ENCODE data around the gene FAM47B.

Gene FAM47B

GRCh38 chrX:34942496-34942895, at the start of gene FAM47B:
Gene FAM47B (plus strand): TSS chrX:34942796. CDS start chrX:34942832, 36 bp downstream.
- DNase-seq: no peak

DNA sequence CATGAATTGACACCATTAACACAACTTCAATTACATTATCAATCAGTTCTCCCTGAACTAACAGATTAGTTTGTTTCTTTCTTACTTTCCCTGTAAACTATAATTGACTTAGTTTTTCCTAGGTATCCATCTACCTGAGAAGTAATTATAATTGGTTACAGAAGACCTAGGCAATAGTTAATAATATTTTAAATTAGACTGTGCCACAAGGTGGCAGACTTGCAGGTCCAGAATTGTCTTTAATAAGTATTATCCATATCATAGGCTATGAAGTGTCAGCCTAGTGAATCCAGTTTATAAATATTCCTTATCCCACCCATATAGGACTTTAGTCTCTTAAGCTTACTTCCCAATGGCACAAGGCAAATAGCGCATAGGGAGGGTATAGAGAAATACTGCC, 48.9 kb upstream of the FAM47B start:
- DNase-seq: no peak

GRCh38 chrX:34900691-34901090, 41.9 kb upstream of the FAM47B start:
- DNase-seq: no peak

DNA sequence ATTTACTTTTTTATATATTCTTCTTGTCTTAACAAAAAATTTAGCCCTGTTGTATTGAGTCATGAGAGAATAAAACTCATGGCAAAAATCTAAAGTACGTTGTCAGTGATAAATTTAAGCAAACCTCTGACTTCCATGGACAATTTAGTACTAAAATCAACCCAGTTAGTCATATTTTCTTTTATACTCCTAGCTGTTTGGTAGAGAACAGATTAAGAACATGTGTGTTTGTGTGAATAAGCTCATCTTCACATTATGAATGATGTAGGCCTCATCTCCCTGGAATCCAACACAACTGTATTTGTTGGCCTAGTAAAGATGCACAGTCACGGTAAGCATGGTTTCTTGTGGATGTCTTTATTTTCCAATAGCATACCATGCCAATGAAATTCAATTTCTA, 40.8 kb upstream of the FAM47B start:
- DNase-seq: no peak

DNA sequence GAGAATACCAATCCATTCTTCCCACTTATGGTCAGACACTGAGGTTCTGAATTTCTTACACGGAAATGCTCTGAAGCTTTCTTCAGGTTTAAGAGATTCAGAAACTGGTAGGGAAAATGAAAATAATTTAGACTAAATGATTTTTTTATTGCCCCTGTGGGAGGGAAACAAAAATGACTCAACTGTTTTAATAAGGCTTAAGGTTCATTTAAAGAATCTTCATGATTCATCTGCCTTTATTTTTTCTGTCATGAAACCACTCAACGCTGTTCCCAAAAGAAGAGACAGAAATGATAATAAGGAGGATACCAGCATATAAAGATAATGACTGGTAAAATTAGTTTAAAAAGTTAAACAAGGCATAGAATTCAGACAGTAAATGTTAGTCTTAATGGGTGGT, 39.3 kb upstream of the FAM47B start:
- no peak for DNase-seq

- DNase-seq: no peak
Measured at GRCh38 chrX:34909151-34909550, 33.4 kb upstream of the FAM47B start.

GRCh38 chrX:34915463-34916225, 27.0 kb upstream of the FAM47B start:
- DNase-seq: no peak

DNA sequence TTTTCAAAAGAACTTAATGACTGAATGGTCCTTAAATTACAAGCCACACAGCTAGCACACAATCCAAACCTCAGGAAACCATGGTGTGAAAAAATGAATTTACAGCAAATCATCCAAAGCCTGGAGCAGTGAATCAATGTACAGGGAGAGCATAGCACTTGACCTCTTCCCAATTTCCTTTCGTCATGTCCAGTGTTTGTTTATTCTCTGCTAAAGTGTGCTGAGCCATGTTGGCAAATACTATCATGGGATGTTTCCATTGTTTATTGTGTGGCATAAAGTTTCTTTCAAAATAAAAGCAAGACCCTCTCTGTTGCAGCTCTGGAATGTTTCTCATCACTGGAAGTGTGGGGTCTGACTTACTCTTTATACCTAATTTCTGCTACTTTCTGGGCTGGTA, 25.4 kb upstream of the FAM47B start:
- no peak for DNase-seq

DNA sequence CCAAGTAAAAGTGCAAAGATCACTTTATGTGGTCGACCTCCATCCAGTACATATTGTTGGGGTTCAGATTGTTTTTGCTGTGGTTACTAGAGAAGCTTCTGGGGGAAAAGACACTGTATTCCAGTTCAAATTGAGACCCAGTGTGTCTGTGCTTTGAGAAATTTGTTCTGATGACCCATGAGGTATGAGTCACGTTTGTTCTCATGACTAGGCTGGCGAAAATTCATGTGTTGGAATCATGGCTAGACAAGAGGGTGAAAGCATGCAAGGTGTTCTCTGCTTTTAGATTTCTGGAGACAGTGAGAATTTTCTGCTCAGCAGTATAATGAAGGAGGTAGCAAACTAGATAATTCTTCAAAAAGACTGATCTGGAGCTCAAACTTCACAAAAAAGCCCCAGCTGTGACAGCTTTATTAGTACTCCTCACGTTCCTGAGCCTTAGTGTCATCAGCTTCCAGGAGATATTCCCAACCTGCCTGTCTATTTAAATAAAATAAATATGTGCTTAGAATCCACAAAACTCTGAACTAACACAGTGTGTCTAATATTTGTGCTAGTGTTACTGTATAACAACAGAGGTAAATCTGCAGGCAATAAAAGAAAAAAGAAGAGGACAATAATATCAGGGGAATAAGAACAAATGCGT, 24.4 kb upstream of the FAM47B start:
- no peak for DNase-seq

- no peak for DNase-seq
Measured at GRCh38 chrX:34918856-34919255, 23.7 kb upstream of the FAM47B start.

DNA sequence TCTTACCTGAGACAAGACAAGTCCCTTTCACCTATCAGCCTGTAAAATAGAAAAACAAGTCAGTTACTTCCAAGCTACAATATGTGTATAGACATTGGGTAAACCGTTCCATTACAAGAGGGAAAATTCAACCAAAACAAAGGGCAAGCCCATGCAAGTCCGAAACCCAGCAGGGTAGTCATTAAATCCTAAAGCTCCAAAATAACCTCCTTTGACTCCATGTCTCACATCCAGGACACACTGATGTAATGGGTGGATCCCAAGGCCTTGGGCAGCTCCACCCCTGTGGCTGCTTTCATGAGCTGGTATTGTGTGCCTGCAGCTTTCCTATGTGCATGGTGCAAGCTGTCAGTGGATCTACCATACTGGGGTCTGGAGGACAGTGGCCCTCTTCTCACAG, 14.7 kb upstream of the FAM47B start:
- no peak for DNase-seq

GRCh38 chrX:34943235-34943634, 639 bp downstream of the FAM47B start:
- DNase-seq: no peak

DNA sequence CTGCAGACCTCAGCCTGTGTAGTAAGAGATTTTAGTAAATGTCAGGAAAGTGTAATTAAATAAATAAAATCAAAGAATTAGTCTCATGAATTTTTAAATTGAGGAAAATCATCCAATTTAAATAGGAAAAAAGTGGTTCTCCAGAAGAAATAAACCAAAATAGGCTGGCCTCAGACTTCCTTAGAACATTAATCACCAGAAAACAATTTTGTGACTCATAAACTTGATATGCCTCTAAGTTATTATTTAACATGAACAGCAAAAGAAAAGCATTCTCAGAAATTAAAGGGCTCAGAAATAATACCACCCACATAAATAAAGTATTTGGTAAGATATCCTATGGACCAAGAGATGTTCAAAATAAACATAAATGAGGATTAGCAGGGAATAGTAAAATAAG, 14.3 kb downstream of the FAM47B start:
- DNase-seq: no peak

DNA sequence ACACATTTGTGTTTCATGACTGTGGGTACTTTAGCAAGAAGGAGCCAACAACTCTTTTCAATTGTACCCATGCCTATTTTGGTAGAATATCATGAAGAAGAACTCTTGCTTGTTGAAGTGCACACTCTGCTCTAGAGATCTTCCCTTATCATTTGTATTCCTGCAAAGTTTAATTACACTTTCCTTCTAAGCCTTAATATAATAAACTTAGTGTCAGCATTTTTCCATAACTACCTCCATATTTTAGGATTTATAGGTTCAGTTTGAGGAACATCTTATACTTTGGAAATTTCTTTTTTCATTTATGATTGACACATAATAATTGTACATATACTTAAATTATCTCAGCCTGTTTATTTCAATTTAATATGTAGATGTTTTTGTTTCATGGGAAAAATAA, 19.1 kb downstream of the FAM47B start:
- no peak for DNase-seq

DNA sequence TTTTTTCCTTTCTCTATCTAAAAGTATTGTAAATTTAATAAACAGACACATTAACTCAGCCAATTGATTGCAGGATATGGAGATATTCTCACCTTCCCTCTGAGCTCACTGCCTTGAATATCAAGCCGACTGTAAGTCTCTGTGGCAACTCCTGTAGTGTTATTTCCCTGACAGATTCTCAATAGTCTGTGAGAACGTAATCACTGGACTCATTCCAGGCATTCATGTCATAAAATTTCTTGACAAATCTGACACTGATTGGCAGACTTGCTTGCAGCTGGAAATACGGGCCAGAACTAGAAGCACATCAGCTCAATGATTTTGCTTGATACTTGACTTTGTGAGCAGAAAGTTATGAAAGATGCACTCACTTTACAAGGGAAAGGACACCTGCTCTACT, 29.6 kb downstream of the FAM47B start:
- no peak for DNase-seq

DNA sequence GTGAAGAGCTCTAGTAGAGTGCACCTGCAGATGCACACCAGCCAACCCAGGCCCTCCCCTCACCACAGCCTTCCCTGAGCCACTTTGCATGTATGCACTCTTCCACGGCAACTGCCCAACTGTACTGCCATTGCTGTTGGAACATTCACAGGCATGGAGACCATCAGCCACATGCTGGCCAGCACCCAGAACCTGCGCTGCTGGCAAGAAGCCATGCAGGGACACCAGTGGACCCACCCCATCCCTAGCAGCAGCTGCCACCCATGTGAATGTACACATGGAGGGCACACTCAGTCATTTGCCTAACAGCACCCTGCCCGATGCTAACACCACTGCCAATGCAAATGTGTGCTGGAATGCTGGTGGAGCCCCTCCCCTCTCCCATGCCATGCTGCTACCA, 35.6 kb downstream of the FAM47B start:
- DNase-seq: no peak

GRCh38 chrX:34987646-34988045, 45.0 kb downstream of the FAM47B start:
- DNase-seq: no peak

Data from CD4-positive, alpha-beta T cell treated with Interleukin-4 for 1 hour (primary cell).